Transverse colon (tissue), 4 donors: ENCODE measurements around the gene MSLN. TPM values are rescaled to one million over a fixed set of nuclear protein-coding genes. Genes with fewer than 3 reads are reported as not detected.
"Not testable (repeated sequence)": the region's sequence is repeated elsewhere in the genome, so short reads cannot be mapped to it uniquely, and the experiment has no call there.

Experiments
- DNase-seq: peaks from one replicate; pipeline ENCODE4 v3.0.0-alpha.2; 2019
- H3K27ac ChIP-seq, 4 donors: fragments of 200-600 bp; sonication (generic); 2 replicates each; pipeline ENCODE4 v1.5.1; 2016 to 2018; ENCODE audit warnings: inconsistent platforms in 4 of 4
- H3K27me3 ChIP-seq: fragments of 200-600 bp; sonication (generic); 2 replicates; pipeline ENCODE4 v1.5.1; 2017; ENCODE audit warnings: inconsistent platforms
- H3K36me3 ChIP-seq, 4 donors: fragments of 200-600 bp; sonication (generic); 2 replicates each; pipeline ENCODE4 v1.5.1; 2017 to 2019; ENCODE audit warnings: inconsistent platforms in 4 of 4
- H3K4me1 ChIP-seq, 4 donors: fragments of 200-600 bp; sonication (generic); 2 replicates each; pipeline ENCODE4 v1.5.1; 2017 to 2020; ENCODE audit warnings: inconsistent platforms in 4 of 4
- H3K4me3 ChIP-seq, 4 donors: fragments of 200-600 bp; sonication (generic); 1 replicate in 1 of 4; 2 replicates in 3 of 4; pipeline versions ENCODE4 v1.5.1 to v1.6.1; 2017 to 2019; ENCODE audit warnings: inconsistent platforms in 4 of 4
- H3K9me3 ChIP-seq, 2 donors: fragments of 200-600 bp; sonication (generic); 2 replicates each; pipeline ENCODE4 v1.5.1; 2017 to 2019; ENCODE audit warnings: inconsistent platforms in 2 of 2
- CTCF ChIP-seq, 5 experiments: fragments of 200-600 bp in 3 of 5; fragments of 450-650 bp in 2 of 5; sonication (generic) in 3 of 5; IDR thresholded peaks; 1 replicate in 2 of 5; 2 replicates in 3 of 5; pipeline ENCODE4 v1.5.1; 2016 to 2017; ENCODE audit warnings: antibody characterized with exemption in 5 of 5, inconsistent platforms in 3 of 5, mild to moderate bottlenecking in 2 of 5, moderate library complexity in 1 of 5
- EP300 ChIP-seq: sonication (generic); formaldehyde crosslinking; IDR thresholded peaks from one replicate; pipeline ENCODE4 v1.6.1; 2017; ENCODE audit warnings: antibody characterized with exemption, low read depth
- POLR2A ChIP-seq: fragments of 450-650 bp; IDR thresholded peaks from one replicate; pipeline ENCODE4 v1.6.1; 2016; ENCODE audit warnings: antibody characterized with exemption, mild to moderate bottlenecking, moderate library complexity
- POLR2AphosphoS5 ChIP-seq, 3 donors: sonication (generic); formaldehyde crosslinking; IDR thresholded peaks; one replicate each; pipeline ENCODE4 v1.6.1; 2016; ENCODE audit warnings: antibody characterized with exemption in 3 of 3
- WGBS, 2 donors: methylation state at CpG; one replicate each; pipeline ENCODE4 v1.1.5; 2018; ENCODE audit warnings: low coverage in 1 of 2; 5-methylcytosine and 5-hydroxymethylcytosine counted together
- in situ Hi-C, 4 donors: fragments of 200-750 bp; cut with MboI; loops; one replicate each; pipeline versions ENCODE4 v1.15.0 to v1.15.1; 2017; ENCODE audit warnings: low sequenced_read_pairs in 3 of 4, low pct_ligation_motif_present in 1 of 4, low pct_unique_long_range_greater_than_20kb in 1 of 4
- intact Hi-C: fragments of 100-400 bp; cut with DNase I; formaldehyde crosslinking; loops from one replicate; pipeline ENCODE4 v1.15.1; 2023; ENCODE audit warnings: low total_unique reads
- total RNA-seq, 4 donors: library from RNA; depleted of rRNA; stranded (reverse); fragments of >200 nt; gene quantifications; one replicate each; pipeline ENCODE4 v1.1.0, GENCODE V29; 2016

Gene MSLN
- total RNA-seq, 4 donors from 2014 or later = 4.9 to 21.2 (median 10.3) TPM; not detected in 1

GRCh38 chr16:712740-713250 lies 47.7 kb upstream of the MSLN start:
- not testable (repeated sequence) for H3K27ac ChIP-seq, H3K4me3 ChIP-seq, H3K36me3 ChIP-seq, H3K9me3 ChIP-seq
- WGBS, 2 donors = 37 to 48% methylated on average over 7 to 13 of the region's 13 CpGs
- H3K27me3 ChIP-seq = peaks cover 75% of the 10 kb centered on the region
- peak; percentile 58 for DNase-seq
- peak; percentile 21 to 47 (median 27) for TF ChIP-seq CTCF (IDR thresholded peaks at IDR 0.05)
- peaks cover 10 to 27% (median 19%) of the 10 kb centered on the region in 4 donors for H3K4me1 ChIP-seq
- intact Hi-C loops = loop anchor here (2.0 to 5.0 kb wide), 2 partner anchors 28 to 75 kb away; partner anchors contain the start of genes CHTF18, CIAO3 and RPUSD1
- in situ Hi-C loops = loop anchor here in 2 of 4 donors (5.0 to 10.0 kb wide), 2 partner anchors 72 to 75 kb away; partner anchors contain the start of genes CHTF18 (in 2 of the 2) and RPUSD1 (in 2 of the 2)

GRCh38 chr16:714079-714478 lies 46.5 kb upstream of the MSLN start:
- intact Hi-C loops (loop anchor here (5.0 kb wide), 1 partner anchor 73 kb away; the partner anchor contains the start of genes CHTF18 and RPUSD1), in situ Hi-C loops (loop anchor here in 2 of 4 donors (5.0 to 10.0 kb wide), 2 partner anchors 71 to 73 kb away; partner anchors contain the start of genes CHTF18 (in 2 of the 2) and RPUSD1 (in 2 of the 2))
- 83% methylated on average over 10 of the region's 11 CpGs; no CpG with 5 or more reads in 1 of the 2 donors for WGBS, 2 donors
- Histone ChIP-seq H3K9me3 (no peaks in the 10 kb centered on the region), H3K27ac (no peak overlapping the region), H3K36me3 (no peaks in the 10 kb centered on the region), H3K27me3 (peaks cover 62% of the 10 kb centered on the region), H3K4me1 (peaks cover 13 to 40% (median 30%) of the 10 kb centered on the region in 4 donors), H3K4me3 (no peak overlapping the region)
- DNase-seq = no peak
- TF ChIP-seq CTCF (IDR thresholded peaks at IDR 0.05) (no peak), EP300 (no peak), POLR2AphosphoS5 (IDR thresholded peaks at IDR 0.05) (no peak), POLR2A (no peak)

- 8% methylated on average over 37 of the region's 108 CpGs; no CpG with 5 or more reads in 1 of the 2 donors for WGBS, 2 donors
- peak within 1 kb of the TSS in 3 of 4 donors; percentile 54 to 66 (median 58) for H3K27ac ChIP-seq
- no peaks in the 10 kb centered on the region for H3K36me3 ChIP-seq
- in situ Hi-C loops = loop anchor here in 2 of 4 donors (5.0 to 10.0 kb wide), 2 partner anchors 70 to 72 kb away; partner anchors contain the start of genes CHTF18 (in 2 of the 2) and RPUSD1 (in 2 of the 2)
- peak; percentile 94 for DNase-seq
- no peaks in the 10 kb centered on the region for H3K9me3 ChIP-seq
- H3K27me3 ChIP-seq = peaks cover 54% of the 10 kb centered on the region
- TF ChIP-seq POLR2AphosphoS5 (IDR thresholded peaks at IDR 0.05) = no peak
- no peak for TF ChIP-seq EP300
- TF ChIP-seq POLR2A = no peak
- no peak for TF ChIP-seq CTCF (IDR thresholded peaks at IDR 0.05)
- peak within 1 kb of the TSS; percentile 55 to 83 (median 68) for H3K4me3 ChIP-seq
- intact Hi-C loops = loop anchor here (5.0 kb wide), 1 partner anchor 72 kb away; the partner anchor contains the start of genes CHTF18 and RPUSD1
- peaks cover 18 to 47% (median 36%) of the 10 kb centered on the region in 4 donors for H3K4me1 ChIP-seq
These were observed 45.7 kb upstream of the MSLN start, which contains the start of gene METRN for GRCh38 chr16:714558-715476. METRN (plus strand) TSS chr16:715118; CDS start chr16:715290, 172 bp downstream.
